Colonic mucosa (tissue), 4 donors: ENCODE measurements around the gene SPIRE1. TPM values are rescaled to one million over a fixed set of nuclear protein-coding genes. Genes with fewer than 3 reads are reported as not detected.

ENCODE experiments used
- DNase-seq: peaks from one replicate; pipeline ENCODE4 v3.0.0-alpha.2; 2020
- H3K27ac ChIP-seq: fragments of 200-600 bp; one replicate; pipeline ENCODE4 v1.8.0; 2021
- H3K27me3 ChIP-seq: fragments of 200-600 bp; one replicate; pipeline ENCODE4 v1.8.0; 2021
- H3K36me3 ChIP-seq: fragments of 200-600 bp; one replicate; pipeline ENCODE4 v1.8.0; 2021
- H3K4me1 ChIP-seq: fragments of 200-600 bp; one replicate; pipeline ENCODE4 v1.8.0; 2021; ENCODE audit warnings: mild to moderate bottlenecking
- H3K4me3 ChIP-seq: fragments of 200-600 bp; one replicate; pipeline ENCODE4 v1.8.0; 2021
- H3K9ac ChIP-seq, 2 donors: one replicate each; pipeline ENCODE4 v1.7.0; 2013; ENCODE audit warnings: control low read depth in 2 of 2, low read depth in 2 of 2, low read length in 2 of 2
- H3K9me3 ChIP-seq: fragments of 200-600 bp; one replicate; pipeline ENCODE4 v1.8.0; 2021
- intact Hi-C: fragments of 100-400 bp; cut with DNase I; formaldehyde crosslinking; loops from one replicate; pipeline ENCODE4 v1.14.1; 2022
- total RNA-seq, 2 donors: library from RNA; stranded (reverse); fragmentation: NEBNext Ultra II Directional in 1 of 2; extraction: Animal tissue kit (Norgen Biotek cat#: 25700) in 1 of 2; gene quantifications; one replicate each; pipeline ENCODE4 v1.2.1, GENCODE V29; 2021
- TF ChIP-seq, protein P1 (sequence below): fragments of 200-600 bp; IDR thresholded peaks from one replicate; pipeline ENCODE4 v1.8.0; 2022; ENCODE audit warnings: antibody characterized with exemption, mild to moderate bottlenecking
- donor health status: healthy.
- donor health status: DM: no; HTN: no; CAD: no.
- donor health status: DM: no; HTN: no; CAD: no.

Gene SPIRE1
- total RNA-seq, 2 donors from 2014 or later: 2.7 to 9.0 TPM

DNA sequence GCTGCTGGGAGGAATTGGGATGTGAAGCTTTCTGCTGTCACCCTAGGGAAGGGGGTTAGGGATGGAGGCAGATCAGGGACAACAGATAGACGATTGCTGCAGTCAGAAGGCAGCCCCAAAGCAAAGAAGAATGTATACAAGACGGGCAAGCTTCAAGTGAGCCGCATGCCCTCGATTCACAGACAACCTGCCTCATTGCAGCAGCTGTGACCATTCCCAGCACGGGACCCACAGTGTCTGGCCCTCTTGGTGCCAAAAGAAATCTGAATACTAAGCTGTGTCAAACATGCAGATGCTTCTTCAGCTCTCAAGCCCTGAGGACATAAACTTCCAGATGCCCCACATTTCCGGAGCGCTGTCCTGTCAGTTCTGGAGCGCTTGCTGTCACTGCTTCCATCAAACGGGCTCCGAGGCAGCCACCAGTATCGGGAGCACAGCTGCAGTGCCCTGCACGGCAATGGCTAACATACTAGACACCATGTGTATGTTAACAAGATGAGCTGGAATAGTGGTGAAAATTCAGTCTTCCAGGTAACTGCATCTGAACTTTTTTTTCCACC is 216.4 kb downstream of the SPIRE1 start:
- TF ChIP-seq, protein P1, sequence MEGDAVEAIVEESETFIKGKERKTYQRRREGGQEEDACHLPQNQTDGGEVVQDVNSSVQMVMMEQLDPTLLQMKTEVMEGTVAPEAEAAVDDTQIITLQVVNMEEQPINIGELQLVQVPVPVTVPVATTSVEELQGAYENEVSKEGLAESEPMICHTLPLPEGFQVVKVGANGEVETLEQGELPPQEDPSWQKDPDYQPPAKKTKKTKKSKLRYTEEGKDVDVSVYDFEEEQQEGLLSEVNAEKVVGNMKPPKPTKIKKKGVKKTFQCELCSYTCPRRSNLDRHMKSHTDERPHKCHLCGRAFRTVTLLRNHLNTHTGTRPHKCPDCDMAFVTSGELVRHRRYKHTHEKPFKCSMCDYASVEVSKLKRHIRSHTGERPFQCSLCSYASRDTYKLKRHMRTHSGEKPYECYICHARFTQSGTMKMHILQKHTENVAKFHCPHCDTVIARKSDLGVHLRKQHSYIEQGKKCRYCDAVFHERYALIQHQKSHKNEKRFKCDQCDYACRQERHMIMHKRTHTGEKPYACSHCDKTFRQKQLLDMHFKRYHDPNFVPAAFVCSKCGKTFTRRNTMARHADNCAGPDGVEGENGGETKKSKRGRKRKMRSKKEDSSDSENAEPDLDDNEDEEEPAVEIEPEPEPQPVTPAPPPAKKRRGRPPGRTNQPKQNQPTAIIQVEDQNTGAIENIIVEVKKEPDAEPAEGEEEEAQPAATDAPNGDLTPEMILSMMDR: no peak
- DNase-seq: no peak
- Histone ChIP-seq H3K9ac (no peak overlapping the region), H3K9me3 (no peaks in the 10 kb centered on the region), H3K27ac (no peak overlapping the region), H3K27me3 (no peaks in the 10 kb centered on the region), H3K4me3 (no peak overlapping the region), H3K36me3 (no peaks in the 10 kb centered on the region), H3K4me1 (no peaks in the 10 kb centered on the region)
- intact Hi-C loops: no loop called here

DNA sequence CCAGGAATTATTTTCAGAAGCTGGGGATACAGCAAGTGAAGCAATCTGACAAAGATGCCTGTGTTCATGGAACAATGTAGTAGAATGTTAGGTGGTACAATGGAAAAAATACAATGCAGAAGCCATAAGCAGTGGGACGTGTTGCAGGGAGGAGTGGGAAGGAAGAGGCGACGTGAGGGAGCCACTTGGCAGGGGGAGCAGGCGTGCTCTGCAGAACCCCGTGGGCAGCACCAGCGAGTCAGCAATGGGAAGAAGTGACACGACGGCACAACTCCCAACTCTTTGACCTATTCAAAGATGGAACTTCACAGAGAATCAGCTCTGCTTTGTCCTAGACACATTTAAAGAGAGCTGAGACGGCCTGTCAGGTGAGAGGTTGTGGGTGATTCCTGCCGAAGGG is 219.7 kb downstream of the SPIRE1 start:
- intact Hi-C loops: no loop called here
- Histone ChIP-seq H3K27ac (no peak overlapping the region), H3K4me1 (no peaks in the 10 kb centered on the region), H3K4me3 (no peak overlapping the region), H3K36me3 (no peaks in the 10 kb centered on the region), H3K9me3 (no peaks in the 10 kb centered on the region), H3K27me3 (no peaks in the 10 kb centered on the region), H3K9ac (no peak overlapping the region)
- TF ChIP-seq, protein P1: no peak
- DNase-seq: no peak

DNA sequence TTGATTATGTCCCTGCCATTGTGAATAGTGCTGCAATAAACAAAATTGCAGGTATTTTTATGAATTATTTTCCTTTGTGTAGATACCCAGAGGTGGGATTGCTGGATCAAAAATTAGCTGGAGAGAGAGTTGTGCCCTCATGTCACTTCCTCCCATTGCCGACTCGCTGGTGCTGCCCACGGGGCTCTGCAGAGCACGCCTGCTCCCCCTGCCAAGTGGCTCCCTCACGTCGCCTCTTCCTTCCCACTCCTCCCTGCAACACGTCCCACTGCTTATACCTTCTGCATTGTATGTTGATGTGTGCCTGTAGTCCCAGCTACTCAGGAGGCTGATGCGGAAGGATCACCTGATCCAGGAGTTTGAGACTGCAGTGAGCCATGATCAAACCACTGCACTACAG is 222.0 kb downstream of the SPIRE1 start:
- Histone ChIP-seq H3K4me3 (no peak overlapping the region), H3K27ac (no peak overlapping the region), H3K4me1 (no peaks in the 10 kb centered on the region), H3K9ac (no peak overlapping the region), H3K27me3 (no peaks in the 10 kb centered on the region), H3K9me3 (no peaks in the 10 kb centered on the region), H3K36me3 (no peaks in the 10 kb centered on the region)
- no peak for DNase-seq
- TF ChIP-seq, protein P1: no peak
- intact Hi-C loops: no loop called here

DNA sequence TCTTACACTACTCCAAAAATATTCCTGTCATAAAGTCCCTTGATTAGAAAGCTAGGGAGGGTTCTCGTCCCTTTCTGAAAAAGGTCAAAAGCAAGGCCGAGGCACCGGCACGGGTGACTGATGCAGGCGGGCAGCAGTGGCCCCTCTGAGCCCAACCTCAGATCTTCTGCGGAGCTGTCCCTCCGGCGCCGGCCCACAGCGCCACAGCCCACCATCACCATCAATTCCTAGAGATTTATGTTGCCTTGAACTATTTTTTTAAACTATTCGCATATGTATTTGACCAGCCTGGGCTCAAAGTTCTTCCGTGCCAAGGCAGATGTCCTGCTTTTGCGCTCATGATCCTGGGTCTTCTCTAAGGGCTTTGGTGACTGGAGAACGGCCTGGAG is 223.4 kb downstream of the SPIRE1 start:
- H3K9ac ChIP-seq: no peak overlapping the region
- no peak overlapping the region for H3K4me3 ChIP-seq
- H3K27me3 ChIP-seq: no peaks in the 10 kb centered on the region
- no peaks in the 10 kb centered on the region for H3K36me3 ChIP-seq
- no peaks in the 10 kb centered on the region for H3K4me1 ChIP-seq
- intact Hi-C loops: no loop called here
- H3K27ac ChIP-seq: no peak overlapping the region
- H3K9me3 ChIP-seq: no peaks in the 10 kb centered on the region
- TF ChIP-seq, protein P1: no peak
- no peak for DNase-seq

DNA sequence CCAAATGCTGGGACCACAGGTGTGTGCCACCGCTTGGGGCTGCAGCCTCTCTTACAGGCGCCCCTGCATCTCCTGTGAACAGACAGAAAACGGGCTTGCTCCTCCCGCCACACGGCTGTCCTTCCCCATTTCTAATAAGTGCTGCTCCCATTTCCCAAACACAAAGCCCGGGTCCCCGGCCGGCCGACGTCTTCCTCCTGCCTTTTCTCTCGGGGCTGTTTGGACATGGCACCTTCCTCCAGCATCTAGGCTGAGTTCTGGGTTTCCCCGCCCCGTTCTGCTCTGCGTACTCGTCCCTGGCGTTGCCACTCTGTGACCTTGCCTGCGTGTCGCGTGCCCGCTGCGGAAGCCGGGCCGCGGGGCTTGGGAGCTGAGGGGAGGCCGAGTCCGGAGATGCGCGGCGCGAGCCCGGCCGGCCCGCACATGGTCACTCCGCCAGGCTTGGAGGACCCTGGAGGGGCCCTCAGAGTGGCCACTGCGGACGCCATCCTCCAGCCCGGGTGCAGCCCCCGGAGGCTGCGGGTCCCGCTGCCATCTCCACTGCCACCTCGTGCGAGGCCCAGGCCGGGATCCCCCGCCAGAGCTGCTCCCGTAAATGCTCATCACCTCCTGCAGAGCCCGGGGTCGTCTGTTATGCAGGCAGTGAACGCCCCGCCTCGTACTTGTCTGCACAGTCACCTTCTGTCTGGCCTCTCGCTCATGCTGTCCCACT is 223.9 kb downstream of the SPIRE1 start:
- Histone ChIP-seq H3K9me3 (no peaks in the 10 kb centered on the region), H3K4me3 (no peak overlapping the region), H3K9ac (no peak overlapping the region), H3K27me3 (no peaks in the 10 kb centered on the region), H3K4me1 (no peaks in the 10 kb centered on the region), H3K27ac (no peak overlapping the region), H3K36me3 (no peaks in the 10 kb centered on the region)
- TF ChIP-seq, protein P1: no peak
- intact Hi-C loops: no loop called here
- DNase-seq: no peak
